IPS DF 6.9 (cell line): Measurements from ENCODE around the gene RPS6KB1.
A peak's percentile ranks its signal among the peaks of the same experiment; 100 is the strongest.
"Not testable (repeated sequence)": the region's sequence is repeated elsewhere in the genome, so short reads cannot be mapped to it uniquely, and the experiment has no call there.

ENCODE experiments used
- DNase-seq: peaks from one replicate; pipeline ENCODE4 v3.0.0-alpha.2; 2013; ENCODE audit warnings: low read depth, low spot score
- H3K27ac ChIP-seq: one replicate; pipeline ENCODE4 v1.5.1; 2013; ENCODE audit warnings: low read length, control low read depth
- H3K27me3 ChIP-seq: 2 replicates; pipeline ENCODE4 v1.6.1; 2013; ENCODE audit warnings: mild to moderate bottlenecking, low read length; ENCODE audit not compliant: control insufficient read depth, insufficient read depth
- H3K36me3 ChIP-seq: 2 replicates; pipeline ENCODE4 v1.6.1; 2013; ENCODE audit warnings: low read length; ENCODE audit not compliant: control insufficient read depth, insufficient read depth
- H3K4me1 ChIP-seq: 2 replicates; pipeline ENCODE4 v1.6.1; 2013; ENCODE audit warnings: low read length; ENCODE audit not compliant: control insufficient read depth, insufficient read depth
- H3K4me3 ChIP-seq: 2 replicates; pipeline ENCODE4 v1.5.1; 2013; ENCODE audit warnings: mild to moderate bottlenecking, low read length
- H3K9me3 ChIP-seq: 2 replicates; pipeline ENCODE4 v1.6.1; 2013; ENCODE audit warnings: low read length, inconsistent platforms; ENCODE audit not compliant: control insufficient read depth, insufficient read depth
- WGBS: extraction: QIAGEN DNeasy Blood & Tissue Kit; methylation state at CpG from one replicate; pipeline ENCODE4 v1.1.7; 2013; ENCODE audit warnings: mixed read lengths, missing lambda C conversion rate; ENCODE audit not compliant: insufficient read length, insufficient coverage; 5-methylcytosine and 5-hydroxymethylcytosine counted together

RPS6KB1 gene

DNA sequence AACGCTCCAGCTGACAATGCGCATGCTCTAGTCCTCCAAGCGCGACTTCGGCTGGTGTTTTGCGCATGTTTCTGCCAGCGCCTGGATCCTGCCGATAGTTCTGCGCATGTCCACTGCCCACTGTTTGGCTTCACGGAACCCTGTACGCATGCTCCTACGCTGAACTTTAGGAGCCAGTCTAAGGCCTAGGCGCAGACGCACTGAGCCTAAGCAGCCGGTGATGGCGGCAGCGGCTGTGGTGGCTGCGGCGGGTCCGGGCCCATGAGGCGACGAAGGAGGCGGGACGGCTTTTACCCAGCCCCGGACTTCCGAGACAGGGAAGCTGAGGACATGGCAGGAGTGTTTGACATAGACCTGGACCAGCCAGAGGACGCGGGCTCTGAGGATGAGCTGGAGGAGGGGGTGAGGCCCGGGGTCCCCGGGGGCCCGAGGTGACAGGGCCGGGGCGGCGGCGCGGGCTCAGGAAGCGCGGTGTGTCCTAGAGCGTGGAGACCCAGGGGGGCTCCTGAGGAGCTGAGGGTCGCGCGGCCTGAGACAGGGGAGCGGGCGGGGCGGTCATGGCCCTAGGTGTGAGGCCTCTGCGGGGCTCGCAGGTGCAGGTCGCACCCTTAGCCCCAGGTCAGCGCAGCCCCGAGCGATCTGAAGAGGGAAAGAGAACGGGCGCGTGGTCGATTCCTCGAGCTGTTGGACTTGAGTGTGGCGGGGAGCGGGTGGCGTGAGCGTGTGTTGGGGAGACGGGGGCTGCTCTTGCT lies at the start of gene RPS6KB1, which contains the start of gene TUBD1:
Gene RPS6KB1, plus strand, starts transcription at position 198 of the 752 bp plus-strand sequence. Its CDS starts 64 bp downstream, at position 262.
Gene TUBD1, minus strand, starts transcription at position 20 of the 752 bp plus-strand sequence. CDS start 1,941 bp downstream, outside the sequence.
- no CpG with 5 or more reads among the region's 61 CpGs for WGBS
- H3K4me3 ChIP-seq = peak within 1 kb of the TSS; percentile 70

DNA sequence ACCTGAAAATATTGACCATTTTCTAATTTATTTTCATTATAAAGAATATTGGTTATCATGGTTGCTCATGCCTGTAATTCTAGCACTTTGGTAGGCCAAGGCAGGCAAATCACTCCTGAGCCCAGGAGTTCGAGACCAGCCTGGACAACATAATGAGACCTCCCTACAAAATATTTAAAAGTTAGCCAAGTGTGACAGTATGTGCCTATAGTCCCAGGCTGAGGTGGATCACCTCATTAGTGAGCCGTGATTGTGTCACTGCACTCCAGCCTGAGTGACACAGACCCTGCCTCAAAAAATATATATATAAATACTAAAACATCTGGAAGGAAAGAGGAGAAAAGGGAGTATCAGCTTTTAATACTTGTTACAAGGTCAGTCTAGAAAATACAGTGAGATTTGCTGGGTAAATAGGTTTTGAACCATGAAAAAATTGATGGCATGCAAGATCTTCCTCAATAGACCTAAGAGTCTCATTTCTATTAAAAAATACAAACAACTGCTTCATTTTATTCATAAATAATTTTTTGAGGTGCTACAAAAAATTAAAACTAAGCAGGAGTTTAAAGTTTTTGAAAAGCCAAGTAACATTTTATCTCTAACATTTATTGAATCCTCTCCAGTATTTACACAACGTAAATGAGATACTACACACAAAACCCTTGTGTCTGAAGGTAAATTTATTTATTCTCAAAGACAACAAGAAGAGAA lies 47.9 kb upstream of the RPS6KB1 start:
- H3K27ac ChIP-seq = no peak overlapping the region
- H3K36me3 ChIP-seq = no peaks in the 10 kb centered on the region; the same call in 1 of the 2 replicates
- H3K27me3 ChIP-seq = no peaks in the 10 kb centered on the region
- DNase-seq = no peak
- WGBS = no CpG with 5 or more reads among the region's 3 CpGs
- no peak overlapping the region for H3K4me3 ChIP-seq
- no peaks in the 10 kb centered on the region for H3K9me3 ChIP-seq
- H3K4me1 ChIP-seq = peaks cover 4% of the 10 kb centered on the region; the same call in 1 of the 2 replicates

More for the DNA sequence above, at the start of gene RPS6KB1, which contains the start of gene TUBD1:
- Histone ChIP-seq H3K9me3 (no peaks in the 10 kb centered on the region), H3K27ac (no peak within 1 kb of the TSS), H3K27me3 (no peaks in the 10 kb centered on the region), H3K4me1 (no peaks in the 10 kb centered on the region), H3K36me3 (peaks cover 3% of the 10 kb centered on the region; the same call in 1 of the 2 replicates)
- peak; percentile 97 for DNase-seq

DNA sequence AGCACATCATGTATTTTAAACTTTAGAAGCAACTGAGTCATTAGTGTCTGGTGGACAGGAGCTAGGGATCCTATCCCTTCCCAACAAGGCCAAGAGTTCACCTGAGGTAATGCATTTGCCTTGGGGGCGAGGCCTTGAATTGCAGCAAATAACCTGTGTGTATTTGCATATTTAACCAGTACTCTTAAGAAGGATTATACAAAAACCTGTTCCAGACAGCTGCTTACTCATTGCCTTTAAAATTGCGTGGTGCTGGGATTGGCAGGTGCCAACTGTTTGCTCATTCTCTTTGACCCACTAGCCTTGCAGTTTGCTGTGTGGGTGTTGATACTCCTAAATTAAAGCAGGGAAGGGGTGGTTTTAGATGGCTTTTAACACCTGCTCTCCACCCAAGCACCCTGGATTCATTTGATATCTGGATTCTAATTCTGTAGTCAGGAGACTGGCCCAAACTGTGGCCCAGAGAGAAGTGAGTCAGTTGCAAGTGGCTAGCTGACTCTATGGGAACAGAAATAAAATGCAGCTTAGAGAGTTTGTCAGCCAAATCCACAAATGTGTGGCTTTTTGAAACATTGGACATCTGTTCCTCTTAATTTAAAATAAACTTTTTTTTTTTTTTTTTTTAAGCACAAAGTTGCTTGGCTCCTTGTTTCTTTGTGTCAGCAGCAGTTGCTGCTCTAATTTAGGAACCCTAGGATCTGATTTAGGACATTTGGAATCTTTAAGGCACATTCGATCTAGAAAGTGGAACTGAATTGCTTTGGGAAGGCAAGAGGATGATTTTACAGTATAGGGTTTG lies 47.1 kb upstream of the RPS6KB1 start:
- Histone ChIP-seq H3K36me3 (no peaks in the 10 kb centered on the region; the same call in 1 of the 2 replicates), H3K4me1 (peaks cover 4% of the 10 kb centered on the region; the same call in 1 of the 2 replicates), H3K4me3 (no peak overlapping the region), H3K9me3 (no peaks in the 10 kb centered on the region), H3K27ac (no peak overlapping the region), H3K27me3 (no peaks in the 10 kb centered on the region)
- WGBS = no CpG with 5 or more reads among the region's 3 CpGs
- no peak for DNase-seq

DNA sequence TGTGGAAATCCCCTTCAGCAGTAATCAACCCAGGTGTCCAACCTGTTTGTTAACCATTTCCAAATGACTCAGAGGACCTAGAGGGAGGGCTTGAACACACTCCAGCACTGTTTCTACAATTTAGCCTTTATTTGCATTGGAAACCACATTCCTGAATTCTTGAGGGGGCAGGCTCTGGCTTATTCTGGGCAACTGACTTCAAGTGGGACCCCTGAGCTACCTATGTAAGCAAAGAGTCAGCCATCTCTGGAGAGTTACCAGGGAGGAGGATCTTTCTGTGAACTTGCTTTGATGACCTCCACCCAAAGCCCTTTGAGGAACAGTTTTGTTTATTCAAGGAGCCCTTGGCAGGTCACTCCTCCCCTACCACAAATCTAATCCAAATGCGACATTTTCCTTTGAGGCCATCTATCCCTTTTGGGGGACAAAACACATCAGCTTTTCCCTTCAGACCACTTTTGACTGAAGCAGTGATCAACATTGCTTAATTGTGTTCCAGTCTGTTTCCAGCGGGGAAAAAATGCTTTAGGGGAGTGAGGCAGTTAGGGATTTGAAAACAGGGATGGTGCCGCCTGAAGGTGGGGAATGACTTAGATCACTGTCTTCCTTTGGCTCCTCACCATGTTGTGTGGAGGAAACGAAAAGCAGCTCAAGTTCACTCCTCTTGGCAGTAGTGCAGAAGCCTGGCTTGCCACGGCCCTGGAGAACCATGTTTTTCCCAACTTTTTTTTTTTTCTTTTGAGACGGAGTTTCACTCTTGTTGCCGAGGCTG lies 46.3 kb upstream of the RPS6KB1 start:
- Histone ChIP-seq H3K4me3 (no peak overlapping the region), H3K27ac (no peak overlapping the region), H3K36me3 (no peaks in the 10 kb centered on the region; the same call in 1 of the 2 replicates), H3K4me1 (peaks cover 4% of the 10 kb centered on the region; the same call in 1 of the 2 replicates), H3K27me3 (no peaks in the 10 kb centered on the region), H3K9me3 (no peaks in the 10 kb centered on the region)
- DNase-seq = no peak
- WGBS = no CpG with 5 or more reads among the region's 7 CpGs

DNA sequence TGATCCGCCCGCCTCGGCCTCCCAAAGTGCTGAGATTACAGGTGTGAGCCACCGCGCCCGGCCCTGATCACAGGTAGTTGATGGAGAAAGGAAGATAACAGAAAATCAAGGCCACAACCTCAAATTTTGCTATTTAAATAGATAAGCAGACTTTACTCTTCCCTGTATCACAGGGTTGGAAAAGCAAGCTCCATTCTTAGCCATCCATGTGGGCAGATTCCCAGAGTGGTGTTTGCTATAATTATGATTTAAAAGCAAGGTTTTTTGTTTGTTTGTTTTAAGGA lies 44.6 kb upstream of the RPS6KB1 start:
- no peaks in the 10 kb centered on the region for H3K27me3 ChIP-seq
- peaks cover 4% of the 10 kb centered on the region; the same call in 1 of the 2 replicates for H3K4me1 ChIP-seq
- no peak for DNase-seq
- no peak overlapping the region for H3K27ac ChIP-seq
- H3K4me3 ChIP-seq = no peak overlapping the region
- no peaks in the 10 kb centered on the region for H3K9me3 ChIP-seq
- no CpG with 5 or more reads among the region's 6 CpGs for WGBS
- no peaks in the 10 kb centered on the region for H3K36me3 ChIP-seq

DNA sequence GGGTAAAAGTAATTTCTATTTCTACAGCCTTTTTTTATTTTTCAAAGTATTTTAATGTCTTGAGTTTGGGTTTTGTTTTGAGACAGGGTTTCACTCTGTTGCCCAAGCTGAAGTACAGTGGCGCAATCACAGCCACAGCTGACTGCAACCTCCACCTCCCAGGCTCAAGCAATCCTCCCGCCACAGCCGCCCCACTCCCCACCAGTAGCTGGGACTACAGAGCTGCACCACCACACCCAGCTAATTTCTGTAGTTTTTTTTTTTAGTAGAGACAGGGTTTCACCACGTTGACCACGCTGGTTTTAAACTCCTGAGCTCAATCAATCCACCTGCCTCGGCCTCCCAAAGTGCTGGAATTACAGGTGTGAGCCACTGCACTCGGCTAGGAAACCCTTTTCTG lies 44.1 kb upstream of the RPS6KB1 start:
- H3K36me3 ChIP-seq = no peaks in the 10 kb centered on the region
- peaks cover 4% of the 10 kb centered on the region; the same call in 1 of the 2 replicates for H3K4me1 ChIP-seq
- H3K27me3 ChIP-seq = no peaks in the 10 kb centered on the region
- WGBS = no CpG with 5 or more reads among the region's 7 CpGs
- no peak overlapping the region for H3K4me3 ChIP-seq
- no peak for DNase-seq
- H3K27ac ChIP-seq = no peak overlapping the region
- H3K9me3 ChIP-seq = no peaks in the 10 kb centered on the region

DNA sequence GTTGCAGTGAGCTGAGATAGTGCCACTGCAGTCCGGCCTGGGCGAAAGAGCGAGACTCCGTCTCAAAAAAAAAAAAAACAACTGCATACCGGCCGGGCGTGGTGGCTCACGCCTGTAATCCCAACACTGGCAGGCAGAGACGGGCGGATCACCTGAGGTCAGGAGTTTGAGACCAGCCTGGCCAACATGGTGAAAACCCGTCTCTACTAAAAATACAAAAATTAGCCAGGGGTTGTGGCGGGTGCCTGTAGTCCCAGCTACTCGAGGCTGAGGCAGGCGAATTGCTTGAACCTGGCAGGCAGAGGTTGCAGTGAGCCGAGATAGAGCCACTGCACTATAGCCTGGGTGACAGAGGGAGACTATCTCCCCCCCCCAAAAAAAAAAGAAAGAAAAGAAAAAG lies 42.6 kb upstream of the RPS6KB1 start:
- not testable (repeated sequence) for H3K27ac ChIP-seq, H3K4me3 ChIP-seq, H3K36me3 ChIP-seq, H3K9me3 ChIP-seq, DNase-seq, H3K27me3 ChIP-seq, H3K4me1 ChIP-seq
- no CpG with 5 or more reads among the region's 15 CpGs for WGBS

DNA sequence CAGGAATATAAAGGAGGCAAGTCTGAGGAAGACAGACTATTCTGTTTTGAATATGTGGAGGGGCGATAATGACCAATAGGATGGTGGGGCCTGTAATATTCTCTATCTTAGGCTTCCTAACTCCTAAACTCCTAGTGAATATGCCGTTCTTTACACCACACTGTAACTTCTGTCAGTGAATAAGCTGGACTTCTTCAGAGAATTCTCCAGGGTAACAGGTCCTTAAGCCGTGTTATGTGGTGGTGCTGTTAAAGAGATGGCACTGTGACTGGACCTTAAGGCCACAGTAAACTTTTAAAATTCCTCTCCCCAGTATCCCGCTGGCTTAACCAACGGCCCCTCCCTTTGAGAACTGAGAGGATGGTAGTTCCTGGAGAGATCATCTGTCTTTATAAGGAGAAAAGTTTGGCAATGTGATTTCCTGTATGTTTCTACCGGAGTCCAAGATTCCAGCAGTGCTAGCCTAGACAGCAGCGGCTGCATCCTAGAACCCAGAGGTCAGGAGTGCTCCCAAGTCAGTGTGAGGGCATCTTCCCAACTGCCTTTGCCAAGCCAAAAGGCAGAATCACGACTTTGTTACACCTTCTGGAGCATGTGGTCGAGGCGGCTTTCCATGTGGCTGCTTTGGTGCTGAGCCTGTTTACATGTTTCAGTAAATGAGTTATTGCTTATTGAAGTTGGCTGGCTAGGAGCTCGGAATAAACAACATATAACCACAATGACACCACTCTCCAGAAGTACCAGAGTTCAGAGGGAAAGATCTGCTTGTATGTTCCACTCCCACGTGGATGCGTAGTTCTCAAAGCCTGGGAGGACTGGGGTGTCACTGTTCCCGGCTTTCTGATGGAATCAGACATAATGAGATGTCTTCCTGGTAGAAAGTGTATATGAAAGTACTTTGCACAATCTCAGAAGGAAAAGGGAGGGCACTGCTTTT lies 41.2 kb upstream of the RPS6KB1 start:
- no peak for DNase-seq
- H3K4me3 ChIP-seq = no peak overlapping the region
- no CpG with 5 or more reads among the region's 14 CpGs for WGBS
- H3K27ac ChIP-seq = no peak overlapping the region
- H3K36me3 ChIP-seq = no peaks in the 10 kb centered on the region
- H3K27me3 ChIP-seq = no peaks in the 10 kb centered on the region
- H3K9me3 ChIP-seq = no peaks in the 10 kb centered on the region
- no peaks in the 10 kb centered on the region; the same call in 1 of the 2 replicates for H3K4me1 ChIP-seq

DNA sequence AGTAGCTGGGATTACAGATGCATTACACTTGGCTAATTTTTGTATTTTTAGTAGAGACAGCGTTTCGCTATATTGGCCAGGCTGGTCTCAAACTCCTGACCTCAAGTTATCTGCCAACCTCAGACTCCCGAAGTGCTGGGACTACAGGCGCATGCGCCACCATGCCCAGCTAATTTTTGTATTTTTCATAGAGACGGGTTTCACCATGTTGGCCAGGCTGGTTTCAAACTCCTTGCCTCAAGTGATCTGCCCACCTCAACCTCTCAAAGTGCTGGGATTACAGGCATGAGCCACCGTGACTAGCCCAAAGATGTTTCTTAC lies 40.1 kb upstream of the RPS6KB1 start:
- not testable (repeated sequence) for H3K9me3 ChIP-seq, H3K27ac ChIP-seq, H3K4me3 ChIP-seq, H3K36me3 ChIP-seq, H3K27me3 ChIP-seq, H3K4me1 ChIP-seq, DNase-seq
- no CpG with 5 or more reads among the region's 7 CpGs for WGBS
